ENCODE data around the gene SLC27A6. TPM values are rescaled to one million over a fixed set of nuclear protein-coding genes. Genes with fewer than 3 reads are reported as not detected.

Gene SLC27A6
- total and polyA plus RNA-seq, 11 donors = 9.0 to 95.1 (median 31.5) TPM

DNA sequence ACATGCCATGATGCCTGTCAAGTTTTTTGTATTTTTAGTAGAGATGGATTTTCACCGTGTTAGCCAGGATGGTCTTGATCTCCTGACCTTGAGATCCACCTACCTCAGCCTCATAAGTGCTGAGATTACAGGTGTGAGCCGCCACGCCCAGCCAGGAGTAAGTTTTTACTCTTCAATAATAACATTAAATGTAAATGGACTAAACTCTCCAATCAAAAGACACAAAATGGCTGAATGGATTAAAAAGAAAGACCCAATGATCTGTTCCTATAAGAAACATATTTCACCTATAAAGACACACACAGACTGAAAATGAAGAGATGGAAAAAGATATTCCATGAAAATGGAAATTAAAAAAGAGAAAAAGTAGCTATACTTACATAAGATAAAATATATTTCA is 92.0 kb downstream of the SLC27A6 start:
- DNase-seq = no peak
- TF ChIP-seq POLR2A (IDR thresholded peaks at IDR 0.05) = no peak
- TF ChIP-seq, protein P1, sequence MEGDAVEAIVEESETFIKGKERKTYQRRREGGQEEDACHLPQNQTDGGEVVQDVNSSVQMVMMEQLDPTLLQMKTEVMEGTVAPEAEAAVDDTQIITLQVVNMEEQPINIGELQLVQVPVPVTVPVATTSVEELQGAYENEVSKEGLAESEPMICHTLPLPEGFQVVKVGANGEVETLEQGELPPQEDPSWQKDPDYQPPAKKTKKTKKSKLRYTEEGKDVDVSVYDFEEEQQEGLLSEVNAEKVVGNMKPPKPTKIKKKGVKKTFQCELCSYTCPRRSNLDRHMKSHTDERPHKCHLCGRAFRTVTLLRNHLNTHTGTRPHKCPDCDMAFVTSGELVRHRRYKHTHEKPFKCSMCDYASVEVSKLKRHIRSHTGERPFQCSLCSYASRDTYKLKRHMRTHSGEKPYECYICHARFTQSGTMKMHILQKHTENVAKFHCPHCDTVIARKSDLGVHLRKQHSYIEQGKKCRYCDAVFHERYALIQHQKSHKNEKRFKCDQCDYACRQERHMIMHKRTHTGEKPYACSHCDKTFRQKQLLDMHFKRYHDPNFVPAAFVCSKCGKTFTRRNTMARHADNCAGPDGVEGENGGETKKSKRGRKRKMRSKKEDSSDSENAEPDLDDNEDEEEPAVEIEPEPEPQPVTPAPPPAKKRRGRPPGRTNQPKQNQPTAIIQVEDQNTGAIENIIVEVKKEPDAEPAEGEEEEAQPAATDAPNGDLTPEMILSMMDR (IDR thresholded peaks at IDR 0.05) = no peak
- Histone ChIP-seq H3K4me1 (no peaks in the 10 kb centered on the region), H3K27me3 (no peaks in the 10 kb centered on the region), H3K4me3 (no peak overlapping the region), H3K9me3 (peaks cover 0 to 9% (median 2%) of the 10 kb centered on the region in 12 donors), H3K36me3 (no peaks in the 10 kb centered on the region), H3K27ac (no peak overlapping the region)
- intact Hi-C loops (cut with DNase I) = loop anchor here in 1 of 10 donors (10.0 kb wide), 1 partner anchor 153 kb away; no protein-coding TSS in a partner anchor
- no peak for ATAC-seq
- 83 to 94% (median 90%) methylated on average over 3 of the region's 3 CpGs for WGBS, 4 donors

DNA sequence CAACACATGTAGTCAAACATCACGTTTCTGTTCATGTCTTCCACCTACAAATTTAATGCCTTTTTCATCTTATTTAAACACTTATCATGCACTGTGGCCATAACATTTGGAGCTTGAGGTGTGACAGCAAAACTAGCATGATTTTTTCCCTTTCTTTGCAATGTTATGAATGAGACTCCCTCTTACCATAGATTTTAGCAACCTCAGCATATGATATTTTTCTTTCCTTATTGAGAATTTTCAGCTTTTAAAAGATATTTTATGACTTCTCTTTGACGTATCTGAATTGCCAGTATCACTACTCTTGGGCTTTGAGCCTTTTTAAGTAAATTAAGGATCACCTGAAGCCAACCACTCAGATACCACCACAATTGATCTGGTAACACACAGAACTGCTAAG is 96.6 kb downstream of the SLC27A6 start:
- DNase-seq (no peak), ATAC-seq (no peak)
- intact Hi-C loops (cut with DNase I) = no loop called here
- H3K36me3 ChIP-seq = no peaks in the 10 kb centered on the region
- WGBS, 4 donors = 82 to 86% (median 85%) methylated on average over 2 of the region's 2 CpGs
- H3K4me3 ChIP-seq = no peak overlapping the region
- no peak for TF ChIP-seq POLR2A (IDR thresholded peaks at IDR 0.05)
- TF ChIP-seq, protein P1 (IDR thresholded peaks at IDR 0.05) = no peak
- H3K27ac ChIP-seq = no peak overlapping the region
- H3K4me1 ChIP-seq = peaks cover 0 to 12% (median 4%) of the 10 kb centered on the region in 12 donors
- peaks cover 0 to 9% (median 2%) of the 10 kb centered on the region in 12 donors for H3K9me3 ChIP-seq
- no peaks in the 10 kb centered on the region for H3K27me3 ChIP-seq

GRCh38 chr5:129063483-129064113 is 98.3 kb downstream of the SLC27A6 start:
- ATAC-seq = peak; percentile 71 to 83 (median 76)
- no peak overlapping the region for H3K4me3 ChIP-seq
- DNase-seq = peak in 1 of 5 donors; percentile 11
- TF ChIP-seq, protein P1 (IDR thresholded peaks at IDR 0.05) = no peak
- no peak for TF ChIP-seq POLR2A (IDR thresholded peaks at IDR 0.05)
- no peak overlapping the region for H3K27ac ChIP-seq
- no peaks in the 10 kb centered on the region for H3K36me3 ChIP-seq
- WGBS, 4 donors = 13 to 24% (median 17%) methylated on average over 1 of the region's 1 CpG
- peaks cover 0 to 12% (median 4%) of the 10 kb centered on the region in 12 donors for H3K4me1 ChIP-seq
- intact Hi-C loops (cut with DNase I) = no loop called here
- H3K9me3 ChIP-seq = no peaks in the 10 kb centered on the region
- no peaks in the 10 kb centered on the region for H3K27me3 ChIP-seq

GRCh38 chr5:129065721-129066120 is 100.4 kb downstream of the SLC27A6 start:
- Histone ChIP-seq H3K27ac (no peak overlapping the region), H3K4me1 (peaks cover 0 to 12% (median 4%) of the 10 kb centered on the region in 12 donors), H3K27me3 (no peaks in the 10 kb centered on the region), H3K4me3 (no peak overlapping the region), H3K36me3 (no peaks in the 10 kb centered on the region), H3K9me3 (no peaks in the 10 kb centered on the region)
- 91 to 96% (median 94%) methylated on average over 2 of the region's 2 CpGs for WGBS, 4 donors
- intact Hi-C loops (cut with DNase I) = no loop called here
- no peak for DNase-seq
- ATAC-seq = no peak
- TF ChIP-seq, protein P1 (IDR thresholded peaks at IDR 0.05) = no peak
- no peak for TF ChIP-seq POLR2A (IDR thresholded peaks at IDR 0.05)
